Posterior vena cava (tissue), 2 donors: ENCODE measurements around the gene CTPS1. TPM values are rescaled to one million over a fixed set of nuclear protein-coding genes. Genes with fewer than 3 reads are reported as not detected.
A peak's percentile ranks its signal among the peaks of the same experiment; 100 is the strongest.

Source experiments
- DNase-seq: peaks from one replicate; pipeline ENCODE4 v3.0.0-alpha.2; 2020; ENCODE audit warnings: low spot score
- intact Hi-C, 2 donors: fragments of 100-400 bp; cut with DNase I; formaldehyde crosslinking; loops; one replicate each; pipeline versions ENCODE4 v1.14.1 to v1.14.2; 2022 to 2023
- total RNA-seq, 2 donors: library from RNA; stranded (reverse); fragmentation: NEBNext Ultra II Directional; extraction: Animal tissue kit (Norgen Biotek cat#: 25700); gene quantifications; one replicate each; pipeline ENCODE4 v1.2.1, GENCODE V29; 2021
- donor health status: DM: yes; HTN: yes; CAD: no.
- donor health status: DM: yes; HTN: yes; CAD: no.

CTPS1 gene
- total RNA-seq, 2 donors from 2014 or later: 37.7 to 39.1 TPM

- intact Hi-C loops: loop anchor here (5.0 to 10.0 kb wide), 4 partner anchors 108 to 350 kb away; partner anchors contain the start of gene KCNQ4 (in 1 of the 2)
- no peak for DNase-seq
Measured at GRCh38 chr1:40955266-40955665, 24.2 kb upstream of the CTPS1 start.

- intact Hi-C loops: loop anchor here (5.0 to 10.0 kb wide), 4 partner anchors 109 to 352 kb away; partner anchors contain the start of gene KCNQ4 (in 1 of the 2)
Measured at GRCh38 chr1:40956407-40956806, 23.1 kb upstream of the CTPS1 start.

GRCh38 chr1:40958210-40958609 lies 21.3 kb upstream of the CTPS1 start:
- DNase-seq: no peak
- intact Hi-C loops: loop anchor here (5.0 to 10.0 kb wide), 4 partner anchors 111 to 353 kb away; partner anchors contain the start of gene KCNQ4 (in 1 of the 2)

More at GRCh38 chr1:40956407-40956806, 23.1 kb upstream of the CTPS1 start:
- no peak for DNase-seq

DNA sequence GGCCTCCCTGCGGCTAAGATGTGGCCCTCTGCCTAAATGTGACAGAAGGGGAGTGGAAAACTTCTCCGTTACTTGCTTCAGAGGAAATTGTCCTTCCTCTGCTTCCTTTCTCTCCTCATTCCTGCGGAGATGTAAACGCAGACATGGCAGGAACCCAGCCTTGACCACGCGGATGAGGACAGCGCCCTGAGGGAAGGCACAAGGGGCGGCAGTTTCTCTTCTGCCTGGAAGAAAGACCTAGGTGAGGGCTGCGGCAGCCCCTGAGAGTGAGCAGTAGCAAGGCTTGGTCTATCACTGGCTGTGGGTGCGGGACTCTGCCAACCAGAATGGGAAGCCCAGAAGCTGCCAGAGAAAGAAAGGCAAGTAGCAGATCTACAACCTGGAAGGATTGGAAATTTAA lies 14.0 kb upstream of the CTPS1 start:
- no peak for DNase-seq
- intact Hi-C loops: no loop called here

- intact Hi-C loops: no loop called here
- no peak for DNase-seq
Measured at GRCh38 chr1:40966417-40966816, 13.1 kb upstream of the CTPS1 start.

DNA sequence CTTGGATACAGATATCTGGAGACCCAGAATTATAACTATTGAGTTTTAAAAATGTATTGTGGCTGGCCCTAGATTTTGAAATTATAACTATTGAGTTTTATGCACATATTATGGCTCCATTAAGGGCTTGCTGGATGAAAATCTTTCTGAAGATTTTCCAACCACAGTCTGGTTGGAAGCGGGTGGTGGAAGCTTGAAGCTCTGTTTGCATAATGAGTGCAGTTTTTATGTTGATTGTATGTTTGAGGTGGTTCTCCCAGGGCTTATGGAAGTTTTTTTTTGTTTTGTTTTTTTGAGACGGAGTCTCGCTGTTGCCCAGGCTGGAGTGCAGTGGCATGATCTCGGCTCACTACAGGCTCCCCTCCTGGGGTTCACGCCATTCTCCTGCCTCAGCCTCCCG lies 10.1 kb upstream of the CTPS1 start:
- no peak for DNase-seq
- intact Hi-C loops: no loop called here

GRCh38 chr1:40971966-40972365 lies 7.5 kb upstream of the CTPS1 start:
- intact Hi-C loops: no loop called here
- DNase-seq: no peak

DNA sequence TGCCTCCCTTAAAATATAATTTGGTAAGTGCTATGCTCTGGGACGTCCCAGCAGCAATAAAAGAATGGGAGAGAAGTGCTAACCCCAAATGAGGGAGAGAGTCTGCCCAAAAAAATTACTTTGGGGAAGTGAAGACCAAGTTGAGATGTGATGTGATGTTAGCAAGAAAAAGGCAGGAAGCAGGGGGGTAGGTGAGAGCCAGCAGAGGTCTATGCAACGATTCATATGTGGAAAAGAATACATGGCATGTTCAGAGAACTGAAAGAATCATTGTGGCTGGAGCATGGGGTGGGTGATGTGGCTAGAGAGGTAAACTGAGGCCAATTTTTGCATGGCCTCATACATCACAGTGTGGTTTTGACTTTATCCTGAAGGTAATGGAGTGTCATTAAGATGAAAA lies 5.6 kb upstream of the CTPS1 start:
- intact Hi-C loops: no loop called here
- DNase-seq: no peak

DNA sequence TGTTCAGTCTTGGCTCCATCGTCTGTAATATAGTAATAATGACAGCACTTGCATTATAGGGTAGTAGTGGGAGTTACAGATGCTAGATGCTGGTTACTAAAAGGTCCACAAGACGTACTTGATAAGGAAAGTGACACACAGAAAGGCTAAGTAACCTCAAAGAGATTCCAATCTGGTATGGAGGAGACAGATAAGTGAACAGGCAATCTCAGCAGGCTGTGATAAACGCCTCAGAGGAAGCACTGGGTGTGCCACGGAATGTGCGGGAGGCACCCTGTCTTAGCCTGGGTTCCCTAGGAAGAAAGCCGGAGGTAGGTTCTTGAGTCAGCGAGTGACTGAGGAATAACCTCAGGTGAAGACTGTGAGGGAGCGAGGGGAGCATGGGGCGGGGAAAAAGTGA lies 4.6 kb upstream of the CTPS1 start:
- DNase-seq: no peak
- intact Hi-C loops: no loop called here

DNA sequence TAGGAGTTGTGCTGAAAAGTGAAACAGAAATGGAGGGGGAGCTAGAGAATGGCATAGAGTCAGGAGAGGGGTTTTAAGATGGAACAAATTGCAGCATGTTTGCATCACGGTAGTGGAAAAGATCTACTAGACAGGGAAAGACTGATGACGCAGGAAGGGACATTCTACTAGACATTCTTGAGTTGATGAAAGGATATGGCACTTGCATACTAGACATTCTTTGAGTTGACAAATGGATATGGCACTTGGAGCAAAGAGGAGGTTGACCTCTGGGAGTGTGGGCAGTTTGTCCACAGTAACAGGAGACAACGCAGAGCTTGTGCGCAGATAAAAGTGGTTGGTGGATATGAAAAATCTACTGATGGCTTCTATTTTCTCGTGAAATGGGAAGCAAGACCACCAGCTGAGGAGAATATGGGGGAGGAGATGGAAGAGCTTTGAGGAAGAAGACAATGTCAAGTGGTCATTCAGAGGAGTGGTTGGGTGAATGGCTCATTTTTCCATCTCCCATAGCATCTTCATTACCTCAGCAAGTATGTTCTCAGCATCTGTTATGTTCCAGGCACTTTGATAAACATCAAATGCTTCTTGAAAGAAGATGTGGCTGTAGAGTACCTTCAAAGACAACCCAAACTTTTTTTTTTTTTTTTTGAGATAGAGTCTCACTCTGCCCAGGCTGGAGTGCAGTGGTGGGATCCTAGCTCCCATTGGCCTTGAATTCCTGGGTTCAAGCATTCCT lies 2.4 kb upstream of the CTPS1 start:
- intact Hi-C loops: no loop called here
- no peak for DNase-seq

- DNase-seq: no peak
- intact Hi-C loops: no loop called here
Measured at GRCh38 chr1:40977716-40978115, 1.8 kb upstream of the CTPS1 start.

DNA sequence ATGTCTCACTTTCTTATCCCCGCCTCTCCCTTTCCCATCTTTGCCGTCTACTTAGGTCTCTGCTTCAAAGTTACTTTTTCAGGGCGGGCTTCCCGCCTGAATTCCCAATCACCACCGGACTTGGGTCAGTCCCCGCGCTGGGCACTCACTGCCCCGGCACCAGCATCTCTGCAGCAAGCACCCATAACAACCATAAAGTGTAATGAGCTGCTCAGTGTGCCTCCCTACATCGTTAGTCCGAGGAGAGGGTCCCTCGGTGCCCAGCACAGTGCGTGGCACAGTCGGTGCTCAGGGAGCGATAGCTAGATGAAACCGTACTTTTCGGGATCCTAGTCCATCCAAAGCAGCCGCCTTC lies 633 bp upstream of the CTPS1 start:
- no peak for DNase-seq
- intact Hi-C loops: no loop called here

DNA sequence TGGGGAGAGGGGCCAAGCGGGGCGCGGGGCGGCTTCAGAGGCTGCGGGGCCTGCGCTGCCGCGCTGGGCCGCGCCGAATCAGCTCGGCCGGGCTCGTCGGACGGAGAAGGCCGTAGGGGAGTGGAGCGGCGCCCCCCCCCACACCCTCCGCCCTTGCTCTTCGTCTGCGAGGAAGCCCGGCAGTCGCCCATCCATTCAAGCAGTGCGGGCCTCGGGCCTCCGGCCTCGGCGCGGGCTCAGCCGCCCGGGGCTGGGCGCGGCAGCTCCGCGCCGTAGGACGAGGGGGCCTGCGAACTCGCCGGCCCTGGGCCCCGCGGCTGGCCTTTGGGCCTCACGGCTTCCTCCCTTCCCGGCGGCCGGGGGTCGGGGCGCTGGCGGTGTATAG lies 564 bp downstream of the CTPS1 start:
- no peak for DNase-seq
- intact Hi-C loops: no loop called here

DNA sequence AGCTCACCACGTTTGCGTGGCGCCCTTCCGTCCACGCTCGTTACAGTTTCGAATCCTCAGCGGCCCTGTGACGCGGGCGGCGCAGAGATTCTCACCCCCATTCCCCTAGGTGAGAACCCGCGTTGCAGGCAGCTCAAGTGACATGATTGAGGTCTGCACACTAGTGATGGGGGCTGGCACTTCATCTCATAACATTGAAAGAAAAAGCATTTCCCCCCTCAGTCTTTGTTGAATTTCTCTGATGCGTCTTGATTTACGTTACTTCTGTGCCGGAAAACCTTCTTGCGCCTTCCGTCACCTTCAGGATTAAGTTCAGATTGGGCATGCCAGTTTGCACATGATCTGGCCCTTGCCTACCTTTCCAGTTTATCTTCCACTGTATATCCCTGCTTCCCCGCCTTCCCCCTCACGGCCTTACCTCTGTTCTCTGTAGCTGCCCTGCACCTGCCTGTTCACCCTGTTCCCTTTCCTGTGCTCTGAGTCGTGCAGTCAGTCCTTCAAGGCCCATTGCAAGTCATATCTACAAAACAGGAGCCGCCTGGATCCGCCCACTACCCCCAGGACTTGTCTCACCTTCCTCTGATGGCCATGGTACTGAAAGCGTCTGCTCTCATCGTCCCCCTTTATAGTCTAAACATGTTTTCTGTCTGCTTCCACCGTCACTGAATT lies 1.1 kb downstream of the CTPS1 start:
- intact Hi-C loops: no loop called here
- DNase-seq: peak; percentile 84

GRCh38 chr1:40981691-40982448 lies 2.4 kb downstream of the CTPS1 start:
- intact Hi-C loops: no loop called here
- DNase-seq: no peak

DNA sequence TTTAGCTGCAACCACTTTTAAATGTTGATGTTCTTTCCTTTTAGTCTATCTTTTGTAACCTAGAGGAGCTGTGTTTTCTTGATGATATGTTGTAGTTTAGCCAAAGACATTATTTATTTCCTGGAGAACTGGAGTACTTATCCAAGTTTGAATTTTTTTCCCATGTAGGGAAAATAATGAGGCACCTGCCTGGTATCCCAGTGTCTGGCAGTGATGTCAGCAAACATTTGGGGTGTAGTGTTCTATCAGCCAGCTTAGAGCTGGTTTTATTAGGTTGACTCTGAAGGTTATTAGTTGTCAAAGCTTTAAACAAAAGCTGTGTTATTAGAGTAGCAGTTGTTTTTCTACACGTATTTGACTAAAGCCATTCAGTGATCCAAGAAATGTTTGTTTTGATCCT lies 3.2 kb downstream of the CTPS1 start:
- intact Hi-C loops: loop anchor here in 1 of 2 donors (1.0 kb wide), 1 partner anchor 15 kb away; no protein-coding TSS in a partner anchor
- DNase-seq: no peak

DNA sequence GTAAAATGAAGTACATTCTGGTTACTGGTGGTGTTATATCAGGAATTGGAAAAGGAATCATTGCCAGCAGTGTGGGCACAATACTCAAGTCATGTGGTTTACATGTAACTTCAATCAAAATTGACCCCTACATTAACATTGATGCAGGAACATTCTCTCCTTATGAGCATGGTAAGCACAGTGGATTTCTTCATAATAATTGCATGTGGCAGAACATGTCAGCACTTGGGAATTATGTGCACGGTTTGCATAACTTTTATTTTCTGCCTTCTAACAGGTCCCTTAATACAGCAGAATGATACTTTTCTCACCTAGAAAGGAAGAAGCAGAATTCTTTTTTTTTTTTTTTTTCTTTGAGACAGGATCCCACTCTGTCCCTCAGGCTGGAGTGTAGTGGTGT lies 3.8 kb downstream of the CTPS1 start:
- intact Hi-C loops: loop anchor here in 1 of 2 donors (1.0 kb wide), 1 partner anchor 14 kb away; no protein-coding TSS in a partner anchor
- DNase-seq: no peak

- intact Hi-C loops: no loop called here
- no peak for DNase-seq
Measured at GRCh38 chr1:40984066-40984465, 4.6 kb downstream of the CTPS1 start.

DNA sequence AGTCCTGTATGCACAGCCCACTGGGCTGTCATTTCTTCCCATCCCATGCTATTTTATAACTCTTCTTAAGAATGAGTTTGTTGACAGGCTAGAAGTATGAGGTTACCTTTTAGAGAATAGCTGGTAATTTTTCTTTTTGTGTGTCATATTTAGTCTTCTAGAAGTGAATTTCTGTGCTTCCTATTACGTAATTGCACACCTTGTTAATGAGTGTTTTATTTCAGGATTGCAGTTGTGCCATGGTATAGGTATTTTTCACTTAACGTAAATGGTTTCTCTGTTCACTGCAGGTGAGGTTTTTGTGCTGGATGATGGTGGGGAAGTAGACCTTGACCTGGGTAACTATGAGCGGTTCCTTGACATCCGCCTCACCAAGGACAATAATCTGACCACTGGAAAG lies 5.0 kb downstream of the CTPS1 start:
- intact Hi-C loops: no loop called here
- DNase-seq: no peak

DNA sequence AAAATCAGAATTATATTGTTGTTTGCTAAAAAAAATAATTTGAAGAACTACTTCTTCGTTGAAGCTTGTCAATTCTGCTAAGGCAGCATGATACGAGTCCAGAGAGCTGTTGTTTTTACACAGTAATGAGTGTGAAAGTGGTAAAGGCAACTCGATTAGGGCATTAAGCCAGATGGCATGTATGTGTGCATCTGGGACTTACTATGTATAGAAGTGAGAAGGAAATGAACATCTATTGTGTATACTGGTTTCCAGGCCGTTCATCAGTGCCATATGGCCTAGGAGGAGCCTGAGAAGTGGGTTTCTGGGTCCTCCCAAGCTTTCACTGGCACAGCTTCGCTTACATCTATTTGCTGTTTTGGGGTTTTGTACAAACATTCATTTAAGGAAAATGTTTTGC lies 5.7 kb downstream of the CTPS1 start:
- DNase-seq: no peak
- intact Hi-C loops: no loop called here
